ENCODE data around the gene HDAC1.
A peak's percentile ranks its signal among the peaks of the same experiment; 100 is the strongest.
"Not testable (repeated sequence)": the region's sequence is repeated elsewhere in the genome, so short reads cannot be mapped to it uniquely, and the experiment has no call there.

Gene HDAC1

DNA sequence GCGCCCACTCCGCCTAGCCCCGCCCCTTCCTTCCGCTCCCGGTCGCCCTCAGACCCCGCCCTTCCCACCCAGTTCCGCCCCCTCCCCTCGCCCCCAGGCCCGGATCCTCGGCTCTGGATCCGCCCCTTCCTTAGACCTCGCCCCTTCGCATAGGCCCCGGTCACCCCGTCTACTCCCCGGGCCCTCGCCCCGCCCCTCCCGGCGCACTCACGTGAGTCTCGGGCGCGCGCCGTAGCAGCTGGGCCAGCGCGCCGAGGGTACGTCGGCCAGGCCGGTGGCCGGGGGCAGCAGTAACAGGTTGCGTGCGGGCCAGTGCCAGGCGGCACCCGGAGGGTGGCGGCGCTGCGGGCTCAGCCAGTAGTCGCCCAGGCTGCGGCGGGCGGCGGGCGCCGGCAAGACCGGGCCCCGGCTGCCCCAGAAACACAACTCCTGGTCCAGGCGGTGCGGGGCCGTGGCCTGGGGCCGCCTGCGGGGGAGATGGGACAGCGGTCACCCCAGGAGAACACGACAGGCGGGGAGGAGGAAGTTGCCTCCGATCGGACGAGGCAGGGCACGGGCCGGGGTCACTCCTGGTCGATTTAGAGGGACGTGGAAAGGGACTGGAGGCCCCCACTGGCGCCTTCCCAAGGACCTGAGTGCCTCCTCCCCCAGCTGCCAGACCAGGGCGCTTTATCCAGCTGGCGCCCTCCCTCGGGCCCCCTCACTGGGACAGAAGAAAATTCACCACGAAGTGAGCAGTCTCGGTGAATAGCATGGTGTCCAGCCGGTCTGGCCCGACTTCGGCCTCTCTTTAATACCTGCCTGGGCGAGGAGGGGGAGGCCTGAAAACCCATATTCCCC lies 59.7 kb downstream of the HDAC1 start:
- peak; percentile 88 for DNase-seq

DNA sequence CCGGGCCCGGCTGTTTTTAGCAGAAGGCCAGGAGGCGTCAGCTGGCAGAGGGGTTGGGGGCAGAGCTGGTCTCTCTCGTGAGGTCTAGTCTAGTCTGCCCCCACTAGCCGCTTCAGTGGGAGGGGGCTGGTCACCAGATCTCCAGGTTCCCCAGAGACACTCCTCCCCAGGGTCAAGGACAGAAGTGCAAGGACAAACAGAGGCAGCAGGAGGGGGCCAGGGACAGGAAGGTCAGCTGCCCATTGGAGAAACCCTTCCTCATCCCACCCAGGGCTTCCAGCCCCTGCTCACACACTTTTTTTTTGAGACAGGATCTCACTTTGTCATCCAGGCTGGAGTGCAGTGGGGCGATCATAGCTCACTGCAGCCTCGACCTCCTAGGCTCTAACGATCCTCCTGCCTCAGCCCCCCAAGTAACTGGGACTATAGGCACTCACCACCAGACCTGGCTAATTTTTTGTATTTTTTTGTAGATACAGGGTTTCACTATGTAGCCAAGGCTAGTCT lies 60.4 kb downstream of the HDAC1 start:
- DNase-seq, result no peak

DNA sequence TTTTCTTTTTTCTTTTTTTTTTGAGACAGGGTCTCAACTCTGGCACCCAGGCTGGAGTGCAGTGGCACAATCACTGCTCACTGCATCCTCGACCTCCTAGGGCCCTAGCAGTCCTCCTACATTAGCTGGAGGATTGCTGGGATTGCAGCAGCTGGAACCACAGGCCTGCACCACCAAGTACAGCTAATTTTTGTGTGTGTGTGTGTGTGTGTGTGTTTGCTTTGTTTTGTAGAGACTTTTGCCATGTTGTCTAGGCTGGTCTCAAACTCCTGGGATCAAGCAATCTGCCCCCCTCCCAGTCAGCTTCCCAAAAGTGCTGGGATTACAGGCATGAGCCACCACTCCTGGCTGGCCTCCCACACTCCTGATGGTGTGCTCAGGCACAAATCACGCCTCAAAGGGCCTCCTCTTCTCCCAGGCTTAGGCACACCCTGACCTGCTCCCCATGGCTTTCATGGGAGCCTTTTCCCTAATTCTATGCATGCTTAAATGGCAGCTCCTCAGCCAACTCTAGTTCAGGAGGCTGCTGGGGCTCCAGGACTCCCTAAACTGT lies 61.0 kb downstream of the HDAC1 start:
- DNase-seq, result no peak

DNA sequence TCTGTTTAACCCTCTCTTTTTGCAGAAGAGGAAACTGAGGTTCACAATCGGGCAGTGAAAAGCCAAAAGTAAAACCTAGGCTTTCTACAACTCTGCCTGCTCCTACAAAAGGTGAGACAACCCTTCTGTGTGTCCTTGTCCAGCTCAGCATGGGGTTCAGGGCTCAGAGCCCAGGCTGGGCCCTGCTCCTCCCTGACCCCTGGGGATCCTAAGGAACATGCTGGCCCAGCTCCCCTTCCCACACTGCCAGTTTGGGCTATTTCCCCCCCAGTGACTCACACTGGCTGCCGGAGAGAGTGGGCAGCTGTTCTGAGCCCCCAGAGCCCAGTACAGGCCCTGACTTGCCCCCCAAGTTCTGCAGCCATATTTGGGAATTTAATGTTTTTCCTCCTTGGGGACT lies 61.5 kb downstream of the HDAC1 start:
- DNase-seq, result no peak

DNA sequence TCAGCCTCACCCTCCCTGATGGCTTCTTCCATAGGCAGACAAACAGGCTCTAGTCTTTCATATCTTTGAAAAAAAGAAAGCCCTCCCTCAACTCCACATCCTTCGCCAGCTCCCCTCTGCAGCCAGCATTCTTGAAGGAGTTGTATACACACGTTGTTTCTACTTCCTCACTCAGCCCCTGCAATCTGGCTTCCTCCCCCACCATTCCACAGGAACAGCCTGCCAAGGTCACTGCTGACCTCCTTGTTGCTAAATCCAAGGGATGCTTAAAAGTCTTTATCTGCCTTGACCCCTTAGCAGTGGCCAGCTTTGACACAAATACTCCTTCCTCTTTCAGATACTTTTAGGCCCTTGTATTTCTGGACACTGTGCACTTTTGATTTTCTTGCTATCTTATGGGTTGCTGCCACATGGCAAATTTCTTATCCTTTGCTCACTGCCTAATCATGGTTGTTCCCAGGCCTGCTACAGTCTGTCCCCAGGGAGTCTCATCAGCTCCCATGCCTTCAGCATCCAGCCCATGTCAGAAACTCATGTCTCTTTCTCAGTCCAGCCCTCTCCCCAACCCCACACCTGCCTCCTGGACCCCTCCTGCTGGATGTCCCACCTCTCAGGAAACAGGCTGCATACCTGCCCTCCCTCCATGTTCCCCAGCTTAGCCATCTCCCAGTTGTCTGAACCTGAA lies 62.1 kb downstream of the HDAC1 start:
- no peak for DNase-seq

- not testable (repeated sequence) for DNase-seq
These were observed 63.9 kb downstream of the HDAC1 start for GRCh38 chr1:32355778-32356177.

- no peak for DNase-seq
These were observed 64.6 kb downstream of the HDAC1 start for GRCh38 chr1:32356478-32356877.

GRCh38 chr1:32357614-32358013 lies 65.7 kb downstream of the HDAC1 start:
- DNase-seq, result no peak

GRCh38 chr1:32358435-32358834 lies 66.6 kb downstream of the HDAC1 start:
- no peak for DNase-seq

- DNase-seq, result no peak
These were observed 69.4 kb downstream of the HDAC1 start for GRCh38 chr1:32361308-32361673.

GRCh38 chr1:32361674-32362473 lies 70.0 kb downstream of the HDAC1 start:
- DNase-seq, result no peak

DNA sequence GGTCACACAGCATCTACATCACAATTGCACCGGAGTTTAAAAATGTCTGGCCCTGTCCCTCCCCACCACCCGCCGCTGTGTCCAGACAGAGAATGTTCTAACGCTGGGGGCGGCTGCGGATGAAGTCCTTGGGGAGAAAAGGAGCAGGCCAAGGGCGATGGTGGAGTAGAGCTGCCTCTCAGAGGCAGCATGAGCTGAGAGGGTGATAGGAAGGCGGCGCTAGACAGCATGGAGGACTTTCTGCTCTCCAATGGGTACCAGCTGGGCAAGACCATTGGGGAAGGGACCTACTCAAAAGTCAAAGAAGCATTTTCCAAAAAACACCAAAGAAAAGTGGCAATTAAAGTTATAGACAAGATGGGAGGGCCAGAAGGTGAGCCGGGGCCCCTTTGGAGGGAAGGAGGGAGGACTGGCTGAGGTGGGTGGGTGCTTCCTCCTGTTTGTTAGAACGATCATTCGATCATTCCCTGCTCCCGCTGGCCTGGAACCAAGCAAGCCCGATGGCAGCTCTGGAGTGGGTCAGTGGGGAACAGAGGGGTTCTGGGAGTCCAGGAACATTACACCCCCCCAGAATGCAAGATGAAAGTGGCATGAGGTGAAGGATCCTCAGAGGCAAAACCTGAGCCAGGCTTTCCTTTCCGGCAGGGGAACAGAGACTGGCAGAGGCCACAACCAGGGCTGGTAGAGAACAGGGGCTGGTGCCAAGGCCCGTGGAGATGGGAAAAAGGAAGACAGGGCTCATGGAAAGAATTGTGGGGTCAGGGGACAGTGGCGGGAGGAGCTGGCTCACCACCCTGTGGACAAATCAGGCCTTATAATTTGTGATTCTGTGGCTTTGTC lies 70.8 kb downstream of the HDAC1 start, which contains the start of the genes FAM229A and TSSK3:
Gene FAM229A (minus strand): TSS at position 12 of the 840 bp plus-strand sequence. CDS start 394 bp downstream, outside the sequence.
Gene TSSK3 (plus strand): TSS at position 66 of the 840 bp plus-strand sequence. CDS start 163 bp downstream, at position 229.
- DNase-seq, result no peak

- DNase-seq, result no peak
These were observed 71.8 kb downstream of the HDAC1 start for GRCh38 chr1:32363713-32364112.

DNA sequence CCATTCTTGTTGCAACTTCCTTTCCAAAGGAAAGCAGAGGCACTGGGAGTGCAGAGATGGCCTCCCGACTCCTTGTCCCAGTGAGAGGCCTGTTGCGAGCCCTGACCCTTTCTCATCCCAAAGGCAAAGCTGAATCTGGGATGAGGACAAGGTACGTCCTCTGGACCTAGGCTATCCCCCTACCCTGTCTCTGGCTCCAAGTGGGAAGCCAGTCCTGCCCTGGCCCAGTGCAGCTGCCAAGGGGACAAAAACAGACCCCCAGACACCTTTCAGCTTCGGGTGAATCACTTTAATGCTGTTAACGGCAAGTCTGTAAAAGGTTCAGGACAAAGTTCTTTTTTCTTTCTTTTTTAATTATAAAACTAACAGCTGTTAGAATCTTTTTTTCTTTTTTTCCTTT lies 73.0 kb downstream of the HDAC1 start:
- no peak for DNase-seq

DNA sequence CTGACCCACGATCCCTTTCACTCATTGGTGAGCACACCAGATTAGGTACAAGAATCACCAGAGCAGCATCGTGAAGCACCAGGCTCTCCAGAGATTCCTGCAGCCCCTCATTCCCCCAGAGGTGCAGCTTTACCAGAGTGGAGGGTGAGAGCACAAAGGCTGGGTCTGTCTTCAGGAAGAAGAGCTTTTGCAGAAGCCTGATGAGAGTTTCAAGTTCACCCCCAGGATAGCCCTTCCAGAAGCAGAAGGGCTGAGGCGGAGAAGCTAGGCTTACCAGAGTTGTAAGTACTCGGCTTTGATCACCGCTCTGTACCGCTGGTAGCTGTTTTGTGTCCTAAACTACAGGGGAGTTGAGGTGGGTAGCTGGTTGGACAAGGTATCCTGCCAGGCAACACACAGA lies 73.6 kb downstream of the HDAC1 start:
- DNase-seq, result no peak

GRCh38 chr1:32367912-32368635 lies 76.2 kb downstream of the HDAC1 start:
- DNase-seq, result no peak

DNA sequence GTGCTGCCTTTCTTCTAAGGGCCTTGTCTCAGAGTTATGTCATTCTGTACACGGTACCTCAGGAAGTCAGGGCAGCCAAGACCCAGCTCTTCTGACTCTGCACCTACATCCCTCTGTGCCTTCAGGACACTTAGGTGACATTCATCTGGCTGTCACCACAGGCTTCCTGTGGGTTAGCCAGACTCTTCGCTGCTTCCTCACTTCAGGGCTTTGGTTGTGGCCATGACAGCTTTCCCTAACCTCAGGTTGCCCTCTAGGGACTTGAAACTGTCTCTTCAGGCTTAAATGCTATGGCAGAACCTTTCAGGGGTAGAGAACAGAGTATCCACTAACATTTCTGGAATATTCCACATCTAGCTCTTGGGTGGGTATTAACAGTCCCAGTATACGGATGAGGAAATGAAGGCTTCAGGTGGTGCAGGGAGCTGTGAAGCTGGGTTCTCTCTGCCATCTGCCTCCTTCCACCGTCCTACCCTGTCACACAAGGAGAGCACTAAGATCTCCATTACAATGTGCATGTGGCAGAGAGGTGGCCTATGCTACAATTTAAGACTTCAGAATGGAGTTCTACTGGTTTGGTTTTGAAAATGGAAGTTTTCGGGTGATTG lies 80.4 kb downstream of the HDAC1 start:
- DNase-seq, result no peak

DNA sequence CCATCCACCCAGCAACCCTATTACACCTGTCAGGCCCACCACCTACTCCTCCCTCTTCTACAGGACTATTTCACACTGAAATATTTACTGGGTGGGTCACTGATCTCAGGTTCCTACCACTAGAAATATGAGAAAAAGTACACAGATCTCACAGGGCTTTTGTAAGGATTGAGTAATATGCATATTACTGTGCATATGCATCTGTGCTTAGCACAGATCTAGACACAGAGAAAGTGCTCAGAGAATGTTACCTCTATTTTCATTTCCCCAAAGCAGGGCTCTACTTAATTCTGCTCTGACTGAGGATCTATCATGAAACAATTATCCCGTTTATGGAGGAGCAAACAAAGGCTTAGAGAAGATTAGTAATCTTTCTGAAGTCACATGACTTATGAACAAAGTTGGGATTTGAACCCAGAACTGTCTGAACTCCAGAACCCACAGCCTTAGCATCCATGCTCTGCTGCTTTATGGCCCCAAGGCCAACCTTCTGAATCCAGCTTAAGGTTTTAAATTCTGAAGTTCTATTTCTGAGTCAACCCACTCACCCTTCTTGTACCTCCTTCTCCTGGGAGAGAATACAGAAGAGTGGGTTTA lies 82.2 kb downstream of the HDAC1 start:
- no peak for DNase-seq

DNA sequence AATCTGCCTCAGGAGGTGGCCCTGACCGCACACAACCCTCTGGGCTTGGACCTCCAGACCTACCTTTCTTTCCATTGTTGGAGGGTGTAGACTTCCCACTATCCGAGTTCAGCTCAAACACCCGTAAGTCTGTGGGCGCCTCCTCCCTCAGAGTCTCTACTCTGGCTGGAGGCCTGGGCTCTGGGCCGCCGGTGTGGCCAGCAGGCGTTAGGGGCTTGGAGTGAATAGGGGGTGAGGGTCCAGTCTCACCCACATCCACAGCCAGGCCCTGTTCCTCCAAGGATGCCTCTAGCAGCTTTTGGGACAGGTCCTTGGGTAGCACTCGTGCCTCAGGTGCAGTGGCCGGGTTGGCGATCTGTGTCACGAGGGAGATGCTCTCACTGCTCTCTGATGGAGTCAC lies 84.3 kb downstream of the HDAC1 start:
- DNase-seq, result no peak

- no peak for DNase-seq
These were observed 85.8 kb downstream of the HDAC1 start for GRCh38 chr1:32377541-32378220.
